SH-SY5Y (cell line): ENCODE results near the gene IL23R.

Source experiments
- GATA2 ChIP-seq: IDR thresholded peaks from 2 replicates; pipeline ENCODE4 v1.6.1; 2011; ENCODE audit warnings: mild to moderate bottlenecking, low read depth, low read length
- GATA3 ChIP-seq: IDR thresholded peaks from 2 replicates; pipeline ENCODE4 v1.6.1; 2011; ENCODE audit warnings: low read depth, mild to moderate bottlenecking, low read length, moderate library complexity

Gene IL23R

GRCh38 chr1:67166196-67166595 lies at the start of gene IL23R:
Gene IL23R (plus strand): TSS chr1:67166454. CDS start chr1:67168121, 1,667 bp downstream.
- TF ChIP-seq GATA2 (no peak), GATA3 (no peak)

GRCh38 chr1:67118191-67118590 lies 48.1 kb upstream of the IL23R start:
- TF ChIP-seq GATA3 (no peak), GATA2 (no peak)

GRCh38 chr1:67118646-67119045 lies 47.6 kb upstream of the IL23R start:
- no peak for TF ChIP-seq GATA2
- no peak for TF ChIP-seq GATA3

- TF ChIP-seq GATA3: no peak
- TF ChIP-seq GATA2: no peak
Observed at GRCh38 chr1:67120855-67121619, 45.2 kb upstream of the IL23R start.

GRCh38 chr1:67124455-67124854 lies 41.8 kb upstream of the IL23R start:
- TF ChIP-seq GATA3 (no peak), GATA2 (no peak)

GRCh38 chr1:67126111-67126746 lies 40.0 kb upstream of the IL23R start:
- TF ChIP-seq GATA3 (no peak), GATA2 (no peak)

- TF ChIP-seq GATA3 (no peak), GATA2 (no peak)
Observed at GRCh38 chr1:67126974-67127373, 39.3 kb upstream of the IL23R start.

GRCh38 chr1:67130673-67131072 lies 35.6 kb upstream of the IL23R start:
- no peak for TF ChIP-seq GATA3
- TF ChIP-seq GATA2: no peak

- TF ChIP-seq GATA2 (no peak), GATA3 (no peak)
Observed at GRCh38 chr1:67133177-67133576, 33.1 kb upstream of the IL23R start.

- TF ChIP-seq GATA3 (no peak), GATA2 (no peak)
Observed at GRCh38 chr1:67134695-67135094, 31.6 kb upstream of the IL23R start, which contains the start of gene C1orf141. Gene C1orf141 (minus strand): TSS chr1:67134970. CDS start chr1:67127240, 7,730 bp downstream.

- no peak for TF ChIP-seq GATA3
- TF ChIP-seq GATA2: no peak
Observed at GRCh38 chr1:67135354-67135753, 30.9 kb upstream of the IL23R start.

- TF ChIP-seq GATA2 (no peak), GATA3 (no peak)
Observed at GRCh38 chr1:67137307-67137753, 28.9 kb upstream of the IL23R start.

GRCh38 chr1:67138813-67139499 lies 27.3 kb upstream of the IL23R start:
- TF ChIP-seq GATA2: no peak

GRCh38 chr1:67140460-67140859 lies 25.8 kb upstream of the IL23R start:
- TF ChIP-seq GATA3 (no peak), GATA2 (no peak)
